Hepatocyte (in vitro differentiated cells): ENCODE measurements around the gene BLTP1. TPM values are rescaled to one million over a fixed set of nuclear protein-coding genes. Genes with fewer than 3 reads are reported as not detected.

Experiments used
- DNase-seq: peaks from one replicate; pipeline ENCODE4 v3.0.0-alpha.2; 2016; ENCODE audit warnings: low spot score
- H2AFZ ChIP-seq: fragments of 200-600 bp; sonication (generic); 2 replicates; pipeline ENCODE4 v1.6.0; 2016; ENCODE audit warnings: antibody characterized with exemption, mild to moderate bottlenecking
- H3K27ac ChIP-seq: fragments of 200-600 bp; sonication (generic); 2 replicates; pipeline ENCODE4 v1.5.1; 2016; ENCODE audit warnings: mild to moderate bottlenecking
- H3K27me3 ChIP-seq: fragments of 200-600 bp; sonication (generic); 2 replicates; pipeline ENCODE4 v1.6.1; 2016
- H3K36me3 ChIP-seq: fragments of 200-600 bp; sonication (generic); replicated peaks from 2 replicates; pipeline ENCODE4 v1.5.1; 2016; ENCODE audit warnings: low read depth; ENCODE audit not compliant: insufficient read depth
- H3K4me1 ChIP-seq: fragments of 200-600 bp; sonication (generic); 2 replicates; pipeline ENCODE4 v1.5.1; 2016; ENCODE audit warnings: mild to moderate bottlenecking, moderate library complexity; ENCODE audit not compliant: insufficient read depth
- H3K4me2 ChIP-seq: fragments of 200-600 bp; sonication (generic); 2 replicates; pipeline ENCODE4 v1.6.0; 2016
- H3K4me3 ChIP-seq: fragments of 200-600 bp; sonication (generic); 2 replicates; pipeline ENCODE4 v1.5.1; 2016; ENCODE audit warnings: mild to moderate bottlenecking
- H3K79me2 ChIP-seq: fragments of 200-600 bp; sonication (generic); 2 replicates; pipeline ENCODE4 v1.6.0; 2017; ENCODE audit warnings: mild to moderate bottlenecking
- H3K9me2 ChIP-seq: fragments of 200-600 bp; sonication (generic); replicated peaks from 2 replicates; pipeline ENCODE4 v1.6.0; 2017; ENCODE audit warnings: mild to moderate bottlenecking; ENCODE audit not compliant: insufficient read depth
- H3K9me3 ChIP-seq: fragments of 200-600 bp; sonication (generic); 2 replicates; pipeline ENCODE4 v1.5.1; 2016; ENCODE audit warnings: low read depth, mild to moderate bottlenecking
- H4K20me1 ChIP-seq: fragments of 200-600 bp; sonication (generic); 2 replicates; pipeline ENCODE4 v1.6.0; 2016; ENCODE audit warnings: mild to moderate bottlenecking; ENCODE audit not compliant: insufficient read depth, poor library complexity, severe bottlenecking
- CTCF ChIP-seq: fragments of 200-600 bp; sonication (generic); IDR thresholded peaks from 2 replicates; pipeline ENCODE4 v1.5.1; 2016; ENCODE audit warnings: antibody characterized with exemption, mild to moderate bottlenecking; ENCODE audit not compliant: poor library complexity
- EZH2 ChIP-seq: fragments of 200-600 bp; sonication (generic); IDR thresholded peaks from 2 replicates; pipeline ENCODE4 v1.6.1; 2016; ENCODE audit warnings: antibody characterized with exemption, mild to moderate bottlenecking, borderline replicate concordance
- EZH2phosphoT487 ChIP-seq: fragments of 200-600 bp; sonication (generic); IDR thresholded peaks from one replicate; pipeline ENCODE4 v1.6.1; 2018; ENCODE audit warnings: antibody characterized with exemption, mild to moderate bottlenecking, low read depth, moderate library complexity; ENCODE audit not compliant: unreplicated experiment, severe bottlenecking
- WGBS: methylation state at CpG from one replicate; pipeline ENCODE4 v1.1.6; 2016; ENCODE audit warnings: low lambda C conversion rate; ENCODE audit errors: missing lambda C conversion rate; 5-methylcytosine and 5-hydroxymethylcytosine counted together
- polyA plus RNA-seq: library from polyadenylated mRNA; unstranded; fragments of >200 nt; fragmentation: Nextera tagmentation; extraction: Ambion mirVana; gene quantifications from 2 replicates; pipeline ENCODE4 v1.2.1, GENCODE V29; 2016
- total RNA-seq: library from RNA; depleted of rRNA; stranded (reverse); fragments of >200 nt; gene quantifications from 2 replicates; pipeline ENCODE4 v1.2.3, GENCODE V29; 2014

BLTP1 gene
- total and polyA plus RNA-seq, 2 experiments from 2014 or later = 7.7 to 82.3 TPM

- H2AFZ ChIP-seq = no peak overlapping the region
- WGBS = 77% methylated on average over 2 of the region's 2 CpGs
- H3K79me2 ChIP-seq = no peaks in the 10 kb centered on the region
- no peak overlapping the region for H3K4me3 ChIP-seq
- no peaks in the 10 kb centered on the region for H3K9me2 ChIP-seq
- no peak overlapping the region for H3K27ac ChIP-seq
- H3K27me3 ChIP-seq = no peaks in the 10 kb centered on the region
- no peak for DNase-seq
- H3K4me2 ChIP-seq = no peak overlapping the region
- H3K9me3 ChIP-seq = no peaks in the 10 kb centered on the region
- H4K20me1 ChIP-seq = no peaks in the 10 kb centered on the region
- H3K36me3 ChIP-seq = no peaks in the 10 kb centered on the region
- TF ChIP-seq EZH2 (no peak), CTCF (no peak), EZH2phosphoT487 (no peak)
- no peaks in the 10 kb centered on the region for H3K4me1 ChIP-seq
These were observed 30.0 kb upstream of the BLTP1 start for GRCh38 chr4:122122083-122122482.

- TF ChIP-seq CTCF = no peak
- TF ChIP-seq EZH2phosphoT487 = no peak
- TF ChIP-seq EZH2 = no peak
- Histone ChIP-seq H3K4me2 (no peak overlapping the region), H3K4me3 (no peak overlapping the region), H3K27me3 (no peaks in the 10 kb centered on the region), H3K79me2 (no peaks in the 10 kb centered on the region), H3K9me2 (no peaks in the 10 kb centered on the region), H3K36me3 (no peaks in the 10 kb centered on the region), H2AFZ (no peak overlapping the region), H3K27ac (no peak overlapping the region), H3K9me3 (no peaks in the 10 kb centered on the region), H4K20me1 (no peaks in the 10 kb centered on the region), H3K4me1 (no peaks in the 10 kb centered on the region)
- DNase-seq = no peak
- 100% methylated on average over 1 of the region's 1 CpG for WGBS
These were observed 23.1 kb upstream of the BLTP1 start for GRCh38 chr4:122129061-122129460.

GRCh38 chr4:122131562-122132157, 20.5 kb upstream of the BLTP1 start:
- no peaks in the 10 kb centered on the region for H3K79me2 ChIP-seq
- no peak for DNase-seq
- no peaks in the 10 kb centered on the region for H4K20me1 ChIP-seq
- H2AFZ ChIP-seq = no peak overlapping the region
- H3K4me2 ChIP-seq = no peak overlapping the region
- no peaks in the 10 kb centered on the region for H3K9me2 ChIP-seq
- H3K36me3 ChIP-seq = no peaks in the 10 kb centered on the region
- no peak overlapping the region for H3K4me3 ChIP-seq
- H3K9me3 ChIP-seq = no peaks in the 10 kb centered on the region
- TF ChIP-seq CTCF (no peak), EZH2phosphoT487 (no peak), EZH2 (no peak)
- no peaks in the 10 kb centered on the region for H3K4me1 ChIP-seq
- H3K27ac ChIP-seq = no peak overlapping the region
- WGBS = 90% methylated on average over 5 of the region's 5 CpGs
- no peaks in the 10 kb centered on the region for H3K27me3 ChIP-seq
